CD4-positive, CD25-positive, alpha-beta regulatory T cell (primary cell): ENCODE data around the gene ZNF302. TPM values are rescaled to one million over a fixed set of nuclear protein-coding genes. Genes with fewer than 3 reads are reported as not detected.

Experiments used
- ATAC-seq, 2 donors: fragments of 150-1000 bp; cut with Tn5 transposase; one replicate each; pipeline ENCODE4 v1.10.0; 2021; ENCODE audit warnings: low read depth in 2 of 2, moderate number of reproducible peaks in 2 of 2, moderate library complexity in 1 of 2
- DNase-seq, 3 donors: peaks; one replicate each; pipeline versions ENCODE4 v3.0.0 to v3.0.0-alpha.2; 2012 to 2022; ENCODE audit warnings: mixed read lengths in 1 of 3
- H3K27ac ChIP-seq: one replicate; pipeline ENCODE4 v1.7.0; 2013; ENCODE audit warnings: mild to moderate bottlenecking, low read length; ENCODE audit not compliant: insufficient read depth, poor library complexity, severe bottlenecking
- H3K27me3 ChIP-seq: one replicate; pipeline ENCODE4 v1.7.0; 2013; ENCODE audit warnings: low read length; ENCODE audit not compliant: control insufficient read depth, insufficient read depth
- H3K36me3 ChIP-seq: one replicate; pipeline ENCODE4 v1.7.0; 2013; ENCODE audit warnings: mild to moderate bottlenecking, low read length, moderate library complexity; ENCODE audit not compliant: control insufficient read depth, insufficient read depth
- H3K4me1 ChIP-seq: 2 replicates; pipeline ENCODE4 v1.7.0; 2013; ENCODE audit warnings: mild to moderate bottlenecking, low read length; ENCODE audit not compliant: insufficient read depth, control insufficient read depth, poor library complexity, severe bottlenecking
- H3K4me3 ChIP-seq: one replicate; pipeline ENCODE4 v1.7.0; 2013; ENCODE audit warnings: low read depth, mild to moderate bottlenecking, low read length, moderate library complexity
- H3K9me3 ChIP-seq, 2 experiments: 1 replicate in 1 of 2; 2 replicates in 1 of 2; pipeline ENCODE4 v1.7.0; 2013; ENCODE audit warnings: low read length in 2 of 2, mild to moderate bottlenecking in 1 of 2, moderate library complexity in 1 of 2; ENCODE audit not compliant: control insufficient read depth in 2 of 2
- H3K27ac Mint-ChIP-seq, 3 donors: one replicate each; pipeline ENCODE4 v1.8.0; 2020 to 2022; ENCODE audit warnings: mild to moderate bottlenecking in 3 of 3, mixed read lengths in 3 of 3, moderate library complexity in 2 of 3
- H3K27me3 Mint-ChIP-seq: one replicate; pipeline ENCODE4 v1.8.0; 2022; ENCODE audit warnings: mild to moderate bottlenecking, mixed read lengths
- H3K36me3 Mint-ChIP-seq: one replicate; pipeline ENCODE4 v1.8.0; 2020; ENCODE audit warnings: mixed read lengths
- H3K4me1 Mint-ChIP-seq, 4 donors: one replicate each; pipeline ENCODE4 v1.8.0; 2020 to 2022; ENCODE audit warnings: mixed read lengths in 4 of 4, mild to moderate bottlenecking in 1 of 4
- H3K4me3 Mint-ChIP-seq, 4 donors: one replicate each; pipeline ENCODE4 v1.8.0; 2020 to 2022; ENCODE audit warnings: mild to moderate bottlenecking in 4 of 4, mixed read lengths in 4 of 4, moderate library complexity in 3 of 4
- H3K9me3 Mint-ChIP-seq, 7 donors: one replicate each; pipeline ENCODE4 v1.8.0; 2020 to 2022; ENCODE audit warnings: mixed read lengths in 7 of 7, mild to moderate bottlenecking in 3 of 7, moderate library complexity in 2 of 7
- polyA plus RNA-seq, 4 donors: library from polyadenylated mRNA; unstranded; fragments of 300-500 nt; fragmentation: Illumina TruSeq; gene quantifications; one replicate each; pipeline ENCODE4 v1.2.3, GENCODE V29; 2021
- total RNA-seq: library from RNA; stranded (reverse); gene quantifications from one replicate; pipeline ENCODE4 v1.2.3, GENCODE V29; 2022

Gene ZNF302
- total and polyA plus RNA-seq, 5 donors from 2014 or later = 13.9 to 24.3 (median 14.6) TPM

GRCh38 chr19:34712395-34713261 is 35.1 kb downstream of the ZNF302 start:
- peaks cover 19% of the 10 kb centered on the region in 2 experiments for H3K9me3 ChIP-seq
- no peak overlapping the region for H3K27ac ChIP-seq
- peaks cover 2 to 20% (median 7%) of the 10 kb centered on the region in 7 donors for H3K9me3 Mint-ChIP-seq
- H3K4me1 ChIP-seq = no peaks in the 10 kb centered on the region
- H3K27ac Mint-ChIP-seq = no peak overlapping the region
- H3K36me3 Mint-ChIP-seq = peaks cover 4% of the 10 kb centered on the region
- peaks cover 0 to 6% (median 3%) of the 10 kb centered on the region in 4 donors for H3K4me1 Mint-ChIP-seq
- ATAC-seq (peak in 1 of 2 donors; percentile 50), DNase-seq (peak; percentile 55 to 79 (median 76))
- no peaks in the 10 kb centered on the region for H3K36me3 ChIP-seq
- H3K4me3 Mint-ChIP-seq = no peak overlapping the region
- H3K4me3 ChIP-seq = no peak overlapping the region
- peaks cover 13% of the 10 kb centered on the region for H3K27me3 ChIP-seq
- H3K27me3 Mint-ChIP-seq = peaks cover 27% of the 10 kb centered on the region

- Mint-ChIP-seq H3K36me3 (peaks cover 4% of the 10 kb centered on the region), H3K4me3 (no peak overlapping the region), H3K27ac (no peak overlapping the region), H3K4me1 (peaks cover 0 to 6% (median 3%) of the 10 kb centered on the region in 4 donors), H3K9me3 (peaks cover 2 to 20% (median 7%) of the 10 kb centered on the region in 7 donors), H3K27me3 (peaks cover 34% of the 10 kb centered on the region)
- Histone ChIP-seq H3K27ac (no peak overlapping the region), H3K36me3 (no peaks in the 10 kb centered on the region), H3K4me3 (no peak overlapping the region), H3K9me3 (peaks cover 19% of the 10 kb centered on the region in 2 experiments), H3K27me3 (peaks cover 12% of the 10 kb centered on the region), H3K4me1 (no peaks in the 10 kb centered on the region)
- DNase-seq (peak in 1 of 3 donors; percentile 13), ATAC-seq (no peak)
These were observed 35.8 kb downstream of the ZNF302 start for GRCh38 chr19:34713262-34713637.

- no peaks in the 10 kb centered on the region for H3K36me3 ChIP-seq
- Mint-ChIP-seq H3K4me1 (peaks cover 0 to 6% (median 3%) of the 10 kb centered on the region in 4 donors), H3K36me3 (peaks cover 4% of the 10 kb centered on the region), H3K27me3 (peaks cover 37% of the 10 kb centered on the region), H3K27ac (no peak overlapping the region), H3K9me3 (peaks cover 2 to 20% (median 7%) of the 10 kb centered on the region in 7 donors), H3K4me3 (no peak overlapping the region)
- H3K27me3 ChIP-seq = peaks cover 12% of the 10 kb centered on the region
- H3K4me3 ChIP-seq = no peak overlapping the region
- DNase-seq (no peak), ATAC-seq (no peak)
- no peaks in the 10 kb centered on the region for H3K4me1 ChIP-seq
- no peak overlapping the region for H3K27ac ChIP-seq
- peaks cover 19% of the 10 kb centered on the region in 2 experiments for H3K9me3 ChIP-seq
These were observed 37.9 kb downstream of the ZNF302 start for GRCh38 chr19:34715357-34715756.

GRCh38 chr19:34722353-34722752 is 44.9 kb downstream of the ZNF302 start:
- no peak overlapping the region for H3K4me3 Mint-ChIP-seq
- peaks cover 0 to 3% (median 0%) of the 10 kb centered on the region in 7 donors for H3K9me3 Mint-ChIP-seq
- DNase-seq (no peak), ATAC-seq (no peak)
- Histone ChIP-seq H3K4me1 (no peaks in the 10 kb centered on the region), H3K27me3 (peaks cover 6% of the 10 kb centered on the region), H3K4me3 (no peak overlapping the region), H3K9me3 (no peaks in the 10 kb centered on the region), H3K36me3 (no peaks in the 10 kb centered on the region), H3K27ac (no peak overlapping the region)
- H3K27me3 Mint-ChIP-seq = peaks cover 42% of the 10 kb centered on the region
- no peak overlapping the region for H3K27ac Mint-ChIP-seq
- no peaks in the 10 kb centered on the region for H3K4me1 Mint-ChIP-seq
- no peaks in the 10 kb centered on the region for H3K36me3 Mint-ChIP-seq

GRCh38 chr19:34725400-34725799 is 47.9 kb downstream of the ZNF302 start:
- H3K27ac Mint-ChIP-seq = no peak overlapping the region
- H3K27me3 Mint-ChIP-seq = peaks cover 37% of the 10 kb centered on the region
- no peaks in the 10 kb centered on the region for H3K4me1 ChIP-seq

GRCh38 chr19:34731019-34731829 is 53.7 kb downstream of the ZNF302 start:
- Mint-ChIP-seq H3K36me3 (peaks cover 9% of the 10 kb centered on the region), H3K27me3 (peaks cover 31% of the 10 kb centered on the region), H3K4me3 (peak overlapping the region; percentile 29 to 89 (median 61)), H3K9me3 (peaks cover 0 to 10% (median 6%) of the 10 kb centered on the region in 7 donors), H3K4me1 (peaks cover 14 to 32% (median 22%) of the 10 kb centered on the region in 4 donors), H3K27ac (no peak overlapping the region)
- no peak overlapping the region for H3K4me3 ChIP-seq
- ATAC-seq (no peak), DNase-seq (no peak)
- peaks cover 9% of the 10 kb centered on the region for H3K36me3 ChIP-seq
- H3K27ac ChIP-seq = no peak overlapping the region
- H3K4me1 ChIP-seq = peaks cover 27% of the 10 kb centered on the region
- H3K27me3 ChIP-seq = peaks cover 4% of the 10 kb centered on the region
- peaks cover 0 to 4% of the 10 kb centered on the region in 2 experiments for H3K9me3 ChIP-seq

More at GRCh38 chr19:34725400-34725799, 47.9 kb downstream of the ZNF302 start:
- Mint-ChIP-seq H3K9me3 (peaks cover 0 to 2% (median 0%) of the 10 kb centered on the region in 7 donors), H3K4me3 (no peak overlapping the region), H3K4me1 (no peaks in the 10 kb centered on the region), H3K36me3 (no peaks in the 10 kb centered on the region)
- Histone ChIP-seq H3K27me3 (peaks cover 6% of the 10 kb centered on the region), H3K27ac (no peak overlapping the region), H3K36me3 (no peaks in the 10 kb centered on the region), H3K9me3 (no peaks in the 10 kb centered on the region), H3K4me3 (no peak overlapping the region)
- DNase-seq (no peak), ATAC-seq (no peak)

GRCh38 chr19:34731964-34732363 is 54.5 kb downstream of the ZNF302 start:
- H3K4me3 ChIP-seq = no peak overlapping the region
- peaks cover 27% of the 10 kb centered on the region for H3K4me1 ChIP-seq
- H3K4me1 Mint-ChIP-seq = peaks cover 14 to 39% (median 23%) of the 10 kb centered on the region in 4 donors
- peaks cover 13% of the 10 kb centered on the region for H3K36me3 ChIP-seq
- H3K9me3 ChIP-seq = peaks cover 3 to 6% of the 10 kb centered on the region in 2 experiments
- ATAC-seq = no peak
- peaks cover 13% of the 10 kb centered on the region for H3K36me3 Mint-ChIP-seq
- H3K27ac ChIP-seq = no peak overlapping the region
- H3K27me3 Mint-ChIP-seq = peaks cover 25% of the 10 kb centered on the region
- H3K9me3 Mint-ChIP-seq = peaks cover 0 to 11% (median 9%) of the 10 kb centered on the region in 7 donors
- H3K27ac Mint-ChIP-seq = no peak overlapping the region
- peak overlapping the region; percentile 29 to 89 (median 61) for H3K4me3 Mint-ChIP-seq
- peaks cover 4% of the 10 kb centered on the region for H3K27me3 ChIP-seq
- no peak for DNase-seq
